ENCODE data around the gene PHACTR1. TPM values are rescaled to one million over a fixed set of nuclear protein-coding genes. Genes with fewer than 3 reads are reported as not detected.

The PHACTR1 gene
- total RNA-seq, 1 donor from 2014 or later: 50.7 TPM

- Mint-ChIP-seq H3K27ac (ENCODE audit: unreplicated experiment) (no peak overlapping the region), H3K4me3 (ENCODE audit: unreplicated experiment) (no peak overlapping the region), H3K36me3 (ENCODE audit: unreplicated experiment) (peaks cover 8% of the 10 kb centered on the region), H3K27me3 (ENCODE audit: unreplicated experiment) (peaks cover 6% of the 10 kb centered on the region), H3K4me1 (ENCODE audit: low read depth, unreplicated experiment) (peaks cover 8% of the 10 kb centered on the region), H3K9me3 (ENCODE audit: unreplicated experiment) (no peaks in the 10 kb centered on the region)
- TF ChIP-seq CTCF (IDR thresholded peaks at IDR 0.05; ENCODE audit: partially characterized antibody, unreplicated experiment): no peak
- DNase-seq: no peak
Measured at GRCh38 chr6:13080462-13081188, 364.1 kb downstream of the PHACTR1 start.

GRCh38 chr6:13081189-13081563, 364.6 kb downstream of the PHACTR1 start:
- Mint-ChIP-seq H3K4me3 (ENCODE audit: unreplicated experiment) (no peak overlapping the region), H3K27me3 (ENCODE audit: unreplicated experiment) (peaks cover 6% of the 10 kb centered on the region), H3K27ac (ENCODE audit: unreplicated experiment) (no peak overlapping the region), H3K36me3 (ENCODE audit: unreplicated experiment) (peaks cover 8% of the 10 kb centered on the region), H3K9me3 (ENCODE audit: unreplicated experiment) (no peaks in the 10 kb centered on the region), H3K4me1 (ENCODE audit: low read depth, unreplicated experiment) (peaks cover 7% of the 10 kb centered on the region)
- DNase-seq: no peak
- no peak for TF ChIP-seq CTCF (IDR thresholded peaks at IDR 0.05; ENCODE audit: partially characterized antibody, unreplicated experiment)

- Mint-ChIP-seq H3K4me1 (ENCODE audit: low read depth, unreplicated experiment) (peaks cover 5% of the 10 kb centered on the region), H3K27ac (ENCODE audit: unreplicated experiment) (no peak overlapping the region), H3K36me3 (ENCODE audit: unreplicated experiment) (no peaks in the 10 kb centered on the region), H3K9me3 (ENCODE audit: unreplicated experiment) (no peaks in the 10 kb centered on the region), H3K27me3 (ENCODE audit: unreplicated experiment) (no peaks in the 10 kb centered on the region), H3K4me3 (ENCODE audit: unreplicated experiment) (no peak overlapping the region)
- no peak for TF ChIP-seq CTCF (IDR thresholded peaks at IDR 0.05; ENCODE audit: partially characterized antibody, unreplicated experiment)
- no peak for DNase-seq
Measured at GRCh38 chr6:13089296-13089994, 372.9 kb downstream of the PHACTR1 start.

GRCh38 chr6:13091192-13091591, 374.6 kb downstream of the PHACTR1 start:
- Mint-ChIP-seq H3K9me3 (ENCODE audit: unreplicated experiment) (no peaks in the 10 kb centered on the region), H3K36me3 (ENCODE audit: unreplicated experiment) (no peaks in the 10 kb centered on the region), H3K27ac (ENCODE audit: unreplicated experiment) (no peak overlapping the region), H3K4me3 (ENCODE audit: unreplicated experiment) (no peak overlapping the region), H3K4me1 (ENCODE audit: low read depth, unreplicated experiment) (peaks cover 5% of the 10 kb centered on the region), H3K27me3 (ENCODE audit: unreplicated experiment) (no peaks in the 10 kb centered on the region)
- DNase-seq: no peak
- no peak for TF ChIP-seq CTCF (IDR thresholded peaks at IDR 0.05; ENCODE audit: partially characterized antibody, unreplicated experiment)

Data from glutamatergic neuron (in vitro differentiated cells).